Neural cell (in vitro differentiated cells): ENCODE results near the gene NARS2.
"Not testable (repeated sequence)": the region's sequence is repeated elsewhere in the genome, so short reads cannot be mapped to it uniquely, and the experiment has no call there.

Source experiments
- EP300 ChIP-seq: fragments of 450-650 bp; conservative IDR thresholded peaks from 2 replicates; pipeline ENCODE4 v1.6.1; 2014; ENCODE audit warnings: antibody characterized with exemption, mild to moderate bottlenecking, moderate library complexity; ENCODE audit not compliant: poor library complexity, severe bottlenecking
- EZH2 ChIP-seq: fragments of 200-600, 300-800 bp; shearing (Covaris generic), sonication (generic); IDR thresholded peaks from 2 replicates; pipeline ENCODE4 v1.6.1; 2014; ENCODE audit warnings: antibody characterized with exemption, low read length, borderline replicate concordance, mild to moderate bottlenecking; ENCODE audit not compliant: insufficient read depth, poor library complexity, severe bottlenecking
- MXI1 ChIP-seq: fragments of 450-650 bp; conservative IDR thresholded peaks from 2 replicates; pipeline ENCODE4 v1.6.1; 2014; ENCODE audit warnings: antibody characterized with exemption, mild to moderate bottlenecking; ENCODE audit not compliant: poor library complexity, severe bottlenecking
- POLR2AphosphoS5 ChIP-seq: IDR thresholded peaks from 2 replicates; pipeline ENCODE4 v1.6.1; 2012
- TF ChIP-seq, protein P1 (sequence below): fragments of 450-650 bp; IDR thresholded peaks from 2 replicates; pipeline ENCODE4 v1.5.1; 2014; ENCODE audit warnings: antibody characterized with exemption, mild to moderate bottlenecking, moderate library complexity; ENCODE audit not compliant: poor library complexity, severe bottlenecking
- TF ChIP-seq, protein P2 (sequence below): IDR thresholded peaks from 2 replicates; pipeline ENCODE4 v1.6.1; 2012; ENCODE audit warnings: borderline replicate concordance

DNA sequence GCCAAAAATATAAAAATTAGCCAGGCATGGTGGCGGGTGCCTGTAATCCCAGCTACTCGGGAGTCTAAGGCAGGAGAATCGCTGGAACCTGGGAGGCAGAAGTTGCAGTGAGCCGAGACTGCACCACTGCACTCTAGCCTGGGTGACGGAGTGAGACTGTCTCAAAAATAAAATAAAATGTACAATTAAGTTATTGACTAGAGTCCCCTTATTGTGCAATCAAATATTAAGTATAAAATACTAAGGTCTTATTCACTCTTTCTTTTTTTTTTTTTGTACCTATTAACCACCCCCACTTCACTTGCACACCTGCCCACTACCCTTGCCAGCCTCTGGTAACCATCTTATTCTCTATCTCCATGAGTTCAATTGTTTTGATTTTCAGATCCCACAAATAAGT is 61.6 kb downstream of the NARS2 start:
- TF ChIP-seq, protein P1, sequence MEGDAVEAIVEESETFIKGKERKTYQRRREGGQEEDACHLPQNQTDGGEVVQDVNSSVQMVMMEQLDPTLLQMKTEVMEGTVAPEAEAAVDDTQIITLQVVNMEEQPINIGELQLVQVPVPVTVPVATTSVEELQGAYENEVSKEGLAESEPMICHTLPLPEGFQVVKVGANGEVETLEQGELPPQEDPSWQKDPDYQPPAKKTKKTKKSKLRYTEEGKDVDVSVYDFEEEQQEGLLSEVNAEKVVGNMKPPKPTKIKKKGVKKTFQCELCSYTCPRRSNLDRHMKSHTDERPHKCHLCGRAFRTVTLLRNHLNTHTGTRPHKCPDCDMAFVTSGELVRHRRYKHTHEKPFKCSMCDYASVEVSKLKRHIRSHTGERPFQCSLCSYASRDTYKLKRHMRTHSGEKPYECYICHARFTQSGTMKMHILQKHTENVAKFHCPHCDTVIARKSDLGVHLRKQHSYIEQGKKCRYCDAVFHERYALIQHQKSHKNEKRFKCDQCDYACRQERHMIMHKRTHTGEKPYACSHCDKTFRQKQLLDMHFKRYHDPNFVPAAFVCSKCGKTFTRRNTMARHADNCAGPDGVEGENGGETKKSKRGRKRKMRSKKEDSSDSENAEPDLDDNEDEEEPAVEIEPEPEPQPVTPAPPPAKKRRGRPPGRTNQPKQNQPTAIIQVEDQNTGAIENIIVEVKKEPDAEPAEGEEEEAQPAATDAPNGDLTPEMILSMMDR, result not testable (repeated sequence)
- TF ChIP-seq POLR2AphosphoS5, EP300, EZH2, MXI1: not testable (repeated sequence)
- TF ChIP-seq, protein P2, sequence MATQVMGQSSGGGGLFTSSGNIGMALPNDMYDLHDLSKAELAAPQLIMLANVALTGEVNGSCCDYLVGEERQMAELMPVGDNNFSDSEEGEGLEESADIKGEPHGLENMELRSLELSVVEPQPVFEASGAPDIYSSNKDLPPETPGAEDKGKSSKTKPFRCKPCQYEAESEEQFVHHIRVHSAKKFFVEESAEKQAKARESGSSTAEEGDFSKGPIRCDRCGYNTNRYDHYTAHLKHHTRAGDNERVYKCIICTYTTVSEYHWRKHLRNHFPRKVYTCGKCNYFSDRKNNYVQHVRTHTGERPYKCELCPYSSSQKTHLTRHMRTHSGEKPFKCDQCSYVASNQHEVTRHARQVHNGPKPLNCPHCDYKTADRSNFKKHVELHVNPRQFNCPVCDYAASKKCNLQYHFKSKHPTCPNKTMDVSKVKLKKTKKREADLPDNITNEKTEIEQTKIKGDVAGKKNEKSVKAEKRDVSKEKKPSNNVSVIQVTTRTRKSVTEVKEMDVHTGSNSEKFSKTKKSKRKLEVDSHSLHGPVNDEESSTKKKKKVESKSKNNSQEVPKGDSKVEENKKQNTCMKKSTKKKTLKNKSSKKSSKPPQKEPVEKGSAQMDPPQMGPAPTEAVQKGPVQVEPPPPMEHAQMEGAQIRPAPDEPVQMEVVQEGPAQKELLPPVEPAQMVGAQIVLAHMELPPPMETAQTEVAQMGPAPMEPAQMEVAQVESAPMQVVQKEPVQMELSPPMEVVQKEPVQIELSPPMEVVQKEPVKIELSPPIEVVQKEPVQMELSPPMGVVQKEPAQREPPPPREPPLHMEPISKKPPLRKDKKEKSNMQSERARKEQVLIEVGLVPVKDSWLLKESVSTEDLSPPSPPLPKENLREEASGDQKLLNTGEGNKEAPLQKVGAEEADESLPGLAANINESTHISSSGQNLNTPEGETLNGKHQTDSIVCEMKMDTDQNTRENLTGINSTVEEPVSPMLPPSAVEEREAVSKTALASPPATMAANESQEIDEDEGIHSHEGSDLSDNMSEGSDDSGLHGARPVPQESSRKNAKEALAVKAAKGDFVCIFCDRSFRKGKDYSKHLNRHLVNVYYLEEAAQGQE, result not testable (repeated sequence)
